ENCODE measurements around the gene LRRC28. TPM values are rescaled to one million over a fixed set of nuclear protein-coding genes. Genes with fewer than 3 reads are reported as not detected.

LRRC28 gene
- total RNA-seq, 1 donor from 2014 or later, result 34.2 TPM

GRCh38 chr15:99211926-99212325 lies 39.4 kb upstream of the LRRC28 start:
- Histone ChIP-seq H3K27me3 (ENCODE audit: control insufficient read depth, insufficient read depth, low read length) (no peaks in the 10 kb centered on the region), H3K4me3 (ENCODE audit: low read depth, low read length) (no peak overlapping the region), H3K36me3 (ENCODE audit: control insufficient read depth, insufficient read depth, low read length) (no peaks in the 10 kb centered on the region)
- no peak for TF ChIP-seq CTCF (IDR thresholded peaks at IDR 0.05; ENCODE audit: insufficient read depth, low read length, poor library complexity, severe bottlenecking)
- no peak for DNase-seq (ENCODE audit: low read depth)

GRCh38 chr15:99212406-99212805 lies 38.9 kb upstream of the LRRC28 start:
- no peaks in the 10 kb centered on the region for H3K27me3 ChIP-seq (ENCODE audit: control insufficient read depth, insufficient read depth, low read length)
- TF ChIP-seq CTCF (IDR thresholded peaks at IDR 0.05; ENCODE audit: insufficient read depth, low read length, poor library complexity, severe bottlenecking), result no peak
- peak; percentile 32 for DNase-seq (ENCODE audit: low read depth)
- H3K36me3 ChIP-seq (ENCODE audit: control insufficient read depth, insufficient read depth, low read length), result no peaks in the 10 kb centered on the region
- H3K4me3 ChIP-seq (ENCODE audit: low read depth, low read length), result no peak overlapping the region

- TF ChIP-seq CTCF (IDR thresholded peaks at IDR 0.05; ENCODE audit: insufficient read depth, low read length, poor library complexity, severe bottlenecking), result peak; percentile 88
These were observed 38.0 kb upstream of the LRRC28 start for GRCh38 chr15:99213187-99213811.

GRCh38 chr15:99224372-99225214 lies 26.7 kb upstream of the LRRC28 start:
- Histone ChIP-seq H3K36me3 (ENCODE audit: control insufficient read depth, insufficient read depth, low read length) (peaks cover 1% of the 10 kb centered on the region), H3K27me3 (ENCODE audit: control insufficient read depth, insufficient read depth, low read length) (no peaks in the 10 kb centered on the region), H3K4me3 (ENCODE audit: low read depth, low read length) (no peak overlapping the region)
- DNase-seq (ENCODE audit: low read depth), result no peak
- TF ChIP-seq CTCF (IDR thresholded peaks at IDR 0.05; ENCODE audit: insufficient read depth, low read length, poor library complexity, severe bottlenecking), result no peak

More at GRCh38 chr15:99213187-99213811, 38.0 kb upstream of the LRRC28 start:
- H3K36me3 ChIP-seq (ENCODE audit: control insufficient read depth, insufficient read depth, low read length), result no peaks in the 10 kb centered on the region
- no peak overlapping the region for H3K4me3 ChIP-seq (ENCODE audit: low read depth, low read length)
- DNase-seq (ENCODE audit: low read depth), result peak; percentile 7
- no peaks in the 10 kb centered on the region for H3K27me3 ChIP-seq (ENCODE audit: control insufficient read depth, insufficient read depth, low read length)

GRCh38 chr15:99226802-99227201 lies 24.5 kb upstream of the LRRC28 start:
- peaks cover 1% of the 10 kb centered on the region for H3K36me3 ChIP-seq (ENCODE audit: control insufficient read depth, insufficient read depth, low read length)
- no peak for TF ChIP-seq CTCF (IDR thresholded peaks at IDR 0.05; ENCODE audit: insufficient read depth, low read length, poor library complexity, severe bottlenecking)

More at GRCh38 chr15:99226802-99227201, 24.5 kb upstream of the LRRC28 start:
- Histone ChIP-seq H3K27me3 (ENCODE audit: control insufficient read depth, insufficient read depth, low read length) (no peaks in the 10 kb centered on the region), H3K4me3 (ENCODE audit: low read depth, low read length) (no peak overlapping the region)
- DNase-seq (ENCODE audit: low read depth), result no peak
